Measurements from ENCODE around the gene ACSM4. TPM values are rescaled to one million over a fixed set of nuclear protein-coding genes. Genes with fewer than 3 reads are reported as not detected.

The ACSM4 gene
- total RNA-seq, 4 donors from 2014 or later, result not detected

GRCh38 chr12:7293670-7294069 is 10.2 kb upstream of the ACSM4 start:
- no peaks in the 10 kb centered on the region for H3K4me1 ChIP-seq
- no peak overlapping the region for H3K27ac ChIP-seq
- TF ChIP-seq POLR2A (IDR thresholded peaks at IDR 0.05), result no peak
- TF ChIP-seq EP300 (IDR thresholded peaks at IDR 0.05), result no peak
- TF ChIP-seq, protein P1, sequence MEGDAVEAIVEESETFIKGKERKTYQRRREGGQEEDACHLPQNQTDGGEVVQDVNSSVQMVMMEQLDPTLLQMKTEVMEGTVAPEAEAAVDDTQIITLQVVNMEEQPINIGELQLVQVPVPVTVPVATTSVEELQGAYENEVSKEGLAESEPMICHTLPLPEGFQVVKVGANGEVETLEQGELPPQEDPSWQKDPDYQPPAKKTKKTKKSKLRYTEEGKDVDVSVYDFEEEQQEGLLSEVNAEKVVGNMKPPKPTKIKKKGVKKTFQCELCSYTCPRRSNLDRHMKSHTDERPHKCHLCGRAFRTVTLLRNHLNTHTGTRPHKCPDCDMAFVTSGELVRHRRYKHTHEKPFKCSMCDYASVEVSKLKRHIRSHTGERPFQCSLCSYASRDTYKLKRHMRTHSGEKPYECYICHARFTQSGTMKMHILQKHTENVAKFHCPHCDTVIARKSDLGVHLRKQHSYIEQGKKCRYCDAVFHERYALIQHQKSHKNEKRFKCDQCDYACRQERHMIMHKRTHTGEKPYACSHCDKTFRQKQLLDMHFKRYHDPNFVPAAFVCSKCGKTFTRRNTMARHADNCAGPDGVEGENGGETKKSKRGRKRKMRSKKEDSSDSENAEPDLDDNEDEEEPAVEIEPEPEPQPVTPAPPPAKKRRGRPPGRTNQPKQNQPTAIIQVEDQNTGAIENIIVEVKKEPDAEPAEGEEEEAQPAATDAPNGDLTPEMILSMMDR (IDR thresholded peaks at IDR 0.05), result no peak
- WGBS, 2 donors, result 64 to 76% methylated on average over 1 of the region's 1 CpG
- H3K9me3 ChIP-seq, result peaks cover 0 to 5% (median 1%) of the 10 kb centered on the region in 4 donors
- no peak for DNase-seq (ENCODE audit: low spot score in 2 of 2)
- no peak overlapping the region for H3K4me3 ChIP-seq
- no peaks in the 10 kb centered on the region for H3K36me3 ChIP-seq
- H3K27me3 ChIP-seq, result no peaks in the 10 kb centered on the region

DNA sequence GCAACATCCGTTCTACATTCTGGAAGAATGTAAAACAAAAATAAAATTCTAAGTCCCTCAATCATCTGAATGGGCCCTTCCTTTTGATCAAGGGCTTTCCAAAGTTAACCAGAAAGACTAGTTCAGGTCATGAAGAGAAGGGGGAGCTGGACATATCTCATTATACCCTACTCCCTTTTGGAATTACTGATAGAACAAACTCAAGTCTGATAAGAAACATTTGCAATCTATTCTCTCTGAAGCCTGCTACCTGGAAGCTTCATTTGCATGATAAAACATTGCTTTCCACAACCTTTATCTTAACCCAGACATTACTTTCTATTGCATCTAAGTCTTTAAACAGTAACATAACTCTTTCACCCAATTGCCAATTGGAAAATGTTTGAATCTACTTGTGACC is 8.3 kb upstream of the ACSM4 start:
- no peak overlapping the region for H3K27ac ChIP-seq
- H3K4me1 ChIP-seq, result no peaks in the 10 kb centered on the region
- H3K4me3 ChIP-seq, result no peak overlapping the region
- no peaks in the 10 kb centered on the region for H3K27me3 ChIP-seq
- no peak for DNase-seq (ENCODE audit: low spot score in 2 of 2)
- TF ChIP-seq, protein P1 (IDR thresholded peaks at IDR 0.05), result no peak
- TF ChIP-seq EP300 (IDR thresholded peaks at IDR 0.05) (no peak), POLR2A (IDR thresholded peaks at IDR 0.05) (no peak)
- H3K9me3 ChIP-seq, result peaks cover 0 to 1% (median 0%) of the 10 kb centered on the region in 4 donors
- WGBS, 2 donors, result 85 to 86% methylated on average over 1 of the region's 1 CpG
- no peaks in the 10 kb centered on the region for H3K36me3 ChIP-seq

DNA sequence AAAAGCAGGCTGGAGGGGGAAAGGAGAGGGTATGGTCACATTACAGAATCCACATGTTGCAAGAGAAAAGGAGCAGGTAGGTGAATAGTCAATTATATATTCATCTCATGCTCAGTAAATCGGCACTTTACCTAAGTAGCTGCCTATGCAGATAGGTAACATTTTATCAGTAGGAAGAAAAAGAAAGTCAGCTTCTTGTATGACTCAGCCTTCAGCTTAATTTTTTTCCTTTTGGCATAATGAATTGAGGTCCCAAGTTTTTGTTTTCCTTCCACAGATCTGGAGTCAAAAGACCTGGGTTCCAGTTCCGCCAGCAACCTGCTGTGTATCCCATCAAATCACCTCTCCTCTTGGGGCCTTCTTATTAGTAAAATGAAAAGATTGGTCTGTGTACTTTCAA is 6.0 kb upstream of the ACSM4 start:
- Histone ChIP-seq H3K27me3 (no peaks in the 10 kb centered on the region), H3K27ac (no peak overlapping the region), H3K4me1 (no peaks in the 10 kb centered on the region), H3K4me3 (no peak overlapping the region), H3K36me3 (no peaks in the 10 kb centered on the region), H3K9me3 (no peaks in the 10 kb centered on the region)
- TF ChIP-seq EP300 (IDR thresholded peaks at IDR 0.05) (no peak), POLR2A (IDR thresholded peaks at IDR 0.05) (no peak)
- TF ChIP-seq, protein P1 (IDR thresholded peaks at IDR 0.05), result no peak
- DNase-seq (ENCODE audit: low spot score in 2 of 2), result no peak
- 85 to 91% methylated on average over 2 of the region's 2 CpGs for WGBS, 2 donors

- TF ChIP-seq, protein P1 (IDR thresholded peaks at IDR 0.05), result no peak
- TF ChIP-seq EP300 (IDR thresholded peaks at IDR 0.05), result no peak
- no peak for TF ChIP-seq POLR2A (IDR thresholded peaks at IDR 0.05)
- no peak for DNase-seq (ENCODE audit: low spot score in 2 of 2)
- Histone ChIP-seq H3K4me3 (no peak overlapping the region), H3K9me3 (no peaks in the 10 kb centered on the region), H3K4me1 (no peaks in the 10 kb centered on the region), H3K36me3 (no peaks in the 10 kb centered on the region), H3K27ac (no peak overlapping the region), H3K27me3 (no peaks in the 10 kb centered on the region)
- WGBS, 2 donors, result 81 to 82% methylated on average over 5 of the region's 5 CpGs
Measured at GRCh38 chr12:7302266-7302986, 1.4 kb upstream of the ACSM4 start.

DNA sequence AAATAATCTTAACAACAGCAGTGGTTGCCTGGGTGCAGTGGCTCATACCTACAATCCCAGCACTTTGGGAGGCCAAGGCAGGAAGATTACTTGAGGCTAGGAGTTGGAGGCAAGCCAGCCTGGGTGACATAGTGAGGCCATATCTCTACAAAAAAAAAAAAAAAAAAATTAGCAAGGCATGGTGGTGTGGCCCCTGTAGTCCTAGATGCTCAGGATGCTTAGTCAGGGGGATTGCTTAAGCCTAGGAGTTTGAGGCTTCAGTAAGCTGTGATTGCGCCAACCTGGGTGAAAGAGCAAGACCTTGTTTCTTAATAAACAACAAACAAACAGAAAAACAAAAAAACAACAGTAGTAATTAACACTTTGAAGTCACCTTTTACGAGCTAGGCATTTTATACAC is 642 bp upstream of the ACSM4 start:
- DNase-seq (ENCODE audit: low spot score in 2 of 2), result no peak
- 87% methylated on average over 2 of the region's 2 CpGs for WGBS, 2 donors
- TF ChIP-seq EP300 (IDR thresholded peaks at IDR 0.05) (no peak), POLR2A (IDR thresholded peaks at IDR 0.05) (no peak)
- TF ChIP-seq, protein P1 (IDR thresholded peaks at IDR 0.05), result no peak
- no peaks in the 10 kb centered on the region for H3K27me3 ChIP-seq
- H3K27ac ChIP-seq, result no peak overlapping the region
- no peaks in the 10 kb centered on the region for H3K36me3 ChIP-seq
- H3K4me3 ChIP-seq, result no peak overlapping the region
- no peaks in the 10 kb centered on the region for H3K9me3 ChIP-seq
- no peaks in the 10 kb centered on the region for H3K4me1 ChIP-seq
